ENCODE data around the gene LIG4. TPM values are rescaled to one million over a fixed set of nuclear protein-coding genes. Genes with fewer than 3 reads are reported as not detected.

LIG4 gene
- total and polyA plus RNA-seq, 2 of the 4 experiments (the other 2 are of a cell fraction) = 5.0 to 7.2 TPM

GRCh38 chr13:108220041-108220440 is 4.7 kb upstream of the LIG4 start:
- H3K56ac ChIP-seq (ENCODE audit: extremely low read depth, insufficient read depth, low read length) = no peak overlapping the region
- no peak overlapping the region for H3K4ac ChIP-seq (ENCODE audit: low read depth, low read length)
- no peak for DNase-seq
- 0 out of 2 replicates have a peak, but pooled peaks cover 3% of the 10 kb centered on the region for H3K9me1 ChIP-seq (ENCODE audit: insufficient read depth, low read length)
- intact Hi-C loops (cut with micrococcal nuclease) = no loop called here
- POLR2A ChIA-PET (ENCODE audit: unreplicated experiment) = no interaction called here
- BruUV-seq (replicated peaks) = TSS peak; percentile 22
- CTCF ChIA-PET = no interaction called here
- in situ Hi-C loops (cut with MboI; ENCODE audit: low sequenced_read_pairs) = no loop called here
- TF ChIP-seq MAZ (IDR thresholded peaks at IDR 0.05; ENCODE audit: borderline replicate concordance, low read depth, low read length) = no peak
- TF ChIP-seq RAD21 (IDR thresholded peaks at IDR 0.05; ENCODE audit: low read length) = no peak
- no peak for TF ChIP-seq BHLHE40 (IDR thresholded peaks at IDR 0.05; ENCODE audit: low read depth, low read length)
- TF ChIP-seq MXI1 (IDR thresholded peaks at IDR 0.05; ENCODE audit: borderline replicate concordance, low read depth, low read length) = no peak
- TF ChIP-seq, protein P1, sequence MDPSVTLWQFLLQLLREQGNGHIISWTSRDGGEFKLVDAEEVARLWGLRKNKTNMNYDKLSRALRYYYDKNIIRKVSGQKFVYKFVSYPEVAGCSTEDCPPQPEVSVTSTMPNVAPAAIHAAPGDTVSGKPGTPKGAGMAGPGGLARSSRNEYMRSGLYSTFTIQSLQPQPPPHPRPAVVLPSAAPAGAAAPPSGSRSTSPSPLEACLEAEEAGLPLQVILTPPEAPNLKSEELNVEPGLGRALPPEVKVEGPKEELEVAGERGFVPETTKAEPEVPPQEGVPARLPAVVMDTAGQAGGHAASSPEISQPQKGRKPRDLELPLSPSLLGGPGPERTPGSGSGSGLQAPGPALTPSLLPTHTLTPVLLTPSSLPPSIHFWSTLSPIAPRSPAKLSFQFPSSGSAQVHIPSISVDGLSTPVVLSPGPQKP (IDR thresholded peaks at IDR 0.05; ENCODE audit: borderline replicate concordance, low read depth, low read length) = no peak
- TF ChIP-seq NFE2L2 (IDR thresholded peaks at IDR 0.05; ENCODE audit: low read depth, low read length) = no peak
- TF ChIP-seq, protein P2, sequence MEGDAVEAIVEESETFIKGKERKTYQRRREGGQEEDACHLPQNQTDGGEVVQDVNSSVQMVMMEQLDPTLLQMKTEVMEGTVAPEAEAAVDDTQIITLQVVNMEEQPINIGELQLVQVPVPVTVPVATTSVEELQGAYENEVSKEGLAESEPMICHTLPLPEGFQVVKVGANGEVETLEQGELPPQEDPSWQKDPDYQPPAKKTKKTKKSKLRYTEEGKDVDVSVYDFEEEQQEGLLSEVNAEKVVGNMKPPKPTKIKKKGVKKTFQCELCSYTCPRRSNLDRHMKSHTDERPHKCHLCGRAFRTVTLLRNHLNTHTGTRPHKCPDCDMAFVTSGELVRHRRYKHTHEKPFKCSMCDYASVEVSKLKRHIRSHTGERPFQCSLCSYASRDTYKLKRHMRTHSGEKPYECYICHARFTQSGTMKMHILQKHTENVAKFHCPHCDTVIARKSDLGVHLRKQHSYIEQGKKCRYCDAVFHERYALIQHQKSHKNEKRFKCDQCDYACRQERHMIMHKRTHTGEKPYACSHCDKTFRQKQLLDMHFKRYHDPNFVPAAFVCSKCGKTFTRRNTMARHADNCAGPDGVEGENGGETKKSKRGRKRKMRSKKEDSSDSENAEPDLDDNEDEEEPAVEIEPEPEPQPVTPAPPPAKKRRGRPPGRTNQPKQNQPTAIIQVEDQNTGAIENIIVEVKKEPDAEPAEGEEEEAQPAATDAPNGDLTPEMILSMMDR (conservative IDR thresholded peaks at IDR 0.05; ENCODE audit: low read depth, low read length) = no peak
- no peak for TF ChIP-seq MAFK (IDR thresholded peaks at IDR 0.05; ENCODE audit: low read depth, low read length)
- no peak for TF ChIP-seq CHD1 (IDR thresholded peaks at IDR 0.05; ENCODE audit: low read depth, low read length)
- no peak for TF ChIP-seq RFX5 (IDR thresholded peaks at IDR 0.05; ENCODE audit: low read depth, low read length)
- H4K5ac ChIP-seq (ENCODE audit: low read depth, low read length) = no peak overlapping the region
- ATAC-seq (ENCODE audit: low read depth) = no peak
- no peak overlapping the region for H2BK5ac ChIP-seq (ENCODE audit: low read depth, low read length, poor library complexity, severe bottlenecking)
- H3K18ac ChIP-seq (ENCODE audit: low read depth, low read length) = no peak overlapping the region
- H3K4me2 ChIP-seq (ENCODE audit: low read depth, low read length) = peak overlapping the region; percentile 54; the same call in 1 of the 2 replicates
- H4K20me1 ChIP-seq (ENCODE audit: insufficient read depth, low read length) = peaks cover 21% of the 10 kb centered on the region; the same call in 1 of the 2 replicates
- no peaks in the 10 kb centered on the region for H3K36me3 ChIP-seq (ENCODE audit: control insufficient read depth, insufficient read depth, low read length)
- H2AFZ ChIP-seq (replicated peaks; ENCODE audit: low read length, poor library complexity) = no peak overlapping the region
- H3K27me3 ChIP-seq (ENCODE audit: control insufficient read depth, insufficient read depth, low read length) = no peaks in the 10 kb centered on the region
- dilution Hi-C loops (cut with HindIII; ENCODE audit: low sequenced_read_pairs, unreplicated experiment) = no loop called here
- no peaks in the 10 kb centered on the region for H3K9me3 ChIP-seq (ENCODE audit: control insufficient read depth, insufficient read depth, low read length)
- peaks cover 22 to 54% of the 10 kb centered on the region in 2 experiments for H3K79me1 ChIP-seq (ENCODE audit: low read depth in 1 of 2, low read length in 2 of 2)
- H3K27ac ChIP-seq (ENCODE audit: insufficient read depth, low read length) = no peak overlapping the region
- H4K91ac ChIP-seq (ENCODE audit: insufficient read depth, low read depth, low read length) = no peak overlapping the region
- peaks cover 7% of the 10 kb centered on the region for H3K4me1 ChIP-seq (ENCODE audit: control insufficient read depth, insufficient read depth, low read length)
- no peak overlapping the region for H3K14ac ChIP-seq (replicated peaks; ENCODE audit: low read depth, low read length)
- H3K4me3 ChIP-seq (ENCODE audit: insufficient read depth, low read depth, low read length) = no peak overlapping the region
- no peak overlapping the region for H2BK15ac ChIP-seq (ENCODE audit: low read depth, low read length)
- H2BK20ac ChIP-seq (ENCODE audit: low read depth, low read length) = no peak overlapping the region
- no peak overlapping the region for H2AK9ac ChIP-seq (replicated peaks; ENCODE audit: low read depth, low read length, poor library complexity)
- H3K23ac ChIP-seq (ENCODE audit: low read depth, low read length) = no peak overlapping the region
- H2BK120ac ChIP-seq (ENCODE audit: low read depth, low read length) = no peak overlapping the region
- no CpG with 5 or more reads among the region's 1 CpG for WGBS, 2 experiments (ENCODE audit: extremely low coverage in 2 of 2, insufficient read length in 1 of 2)
- H2AK5ac ChIP-seq (ENCODE audit: low read depth, low read length) = no peak overlapping the region
- no peak overlapping the region for H4K8ac ChIP-seq (ENCODE audit: low read depth in 2 of 2, low read length in 2 of 2)
- no peak overlapping the region for H3K9ac ChIP-seq (ENCODE audit: low read depth, low read length)
